ENCODE data around the gene GRK6.

Gene GRK6

GRCh38 chr5:177426566-177427210, at the start of gene GRK6:
TSS of gene GRK6 (plus strand) at chr5:177426676. CDS start at chr5:177426846, 170 bp downstream.
- peak; percentile 51 to 61 for DNase-seq (ENCODE audit: low read depth in 1 of 2, low spot score in 1 of 2)
- no peak for TF ChIP-seq JUND (IDR thresholded peaks at IDR 0.05; ENCODE audit: low read depth)
- in situ Hi-C loops (cut with HindIII; ENCODE audit: low pct_unique_long_range_greater_than_20kb, low sequenced_read_pairs), result no loop called here

DNA sequence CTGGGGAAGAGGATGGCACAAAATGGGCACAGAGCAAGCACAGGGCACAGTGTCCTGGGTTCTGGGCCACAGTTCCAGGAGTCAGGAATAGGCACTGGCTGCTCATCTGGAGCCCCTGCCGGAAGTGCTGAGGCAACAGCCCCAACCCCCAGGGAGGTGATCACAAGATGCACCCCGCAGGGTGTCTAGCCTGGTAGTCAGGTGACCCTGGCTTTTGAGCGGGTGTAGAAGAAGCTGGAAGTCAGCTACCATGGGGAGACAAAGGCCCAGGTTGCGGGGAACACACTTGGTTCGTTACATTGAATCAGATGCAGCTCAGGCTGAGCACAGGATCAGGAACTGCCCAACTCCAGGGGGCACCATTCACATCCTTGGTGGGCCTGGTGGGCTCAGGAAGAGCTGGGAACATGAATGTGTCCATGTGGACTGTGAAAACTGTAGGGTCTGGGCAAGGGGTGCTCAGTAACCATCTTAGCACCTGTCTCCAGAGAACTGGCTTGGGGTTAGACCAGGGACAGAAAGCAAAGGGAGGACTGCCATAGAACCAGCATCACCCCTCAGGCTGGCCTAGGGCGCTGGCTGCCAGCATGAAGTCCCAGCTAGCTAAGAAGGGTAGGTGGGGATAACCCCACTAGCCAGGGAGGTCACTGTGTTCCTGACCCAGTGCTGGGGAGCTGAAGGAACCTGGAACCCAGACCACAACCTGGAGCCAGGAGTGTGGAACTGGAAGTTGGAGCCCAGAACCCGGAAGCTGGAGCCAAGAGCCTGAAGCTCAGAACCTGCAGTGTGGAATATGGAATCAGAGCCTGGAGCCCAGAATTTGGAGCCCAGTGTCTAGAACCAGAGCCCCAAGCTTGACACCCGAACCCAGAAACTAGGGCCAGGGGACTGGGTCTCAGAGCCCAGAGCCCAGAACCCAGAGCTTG, 48.4 kb upstream of the GRK6 start:
- no peak for TF ChIP-seq JUND (IDR thresholded peaks at IDR 0.05; ENCODE audit: low read depth)
- in situ Hi-C loops (cut with HindIII; ENCODE audit: low pct_unique_long_range_greater_than_20kb, low sequenced_read_pairs), result no loop called here

GRCh38 chr5:177378884-177379883, 47.3 kb upstream of the GRK6 start:
- in situ Hi-C loops (cut with HindIII; ENCODE audit: low pct_unique_long_range_greater_than_20kb, low sequenced_read_pairs), result no loop called here
- DNase-seq (ENCODE audit: low read depth in 1 of 2, low spot score in 1 of 2), result peak in 1 of 2 experiments; percentile 42

More for the DNA sequence above, 48.4 kb upstream of the GRK6 start:
- no peak for DNase-seq (ENCODE audit: low read depth in 1 of 2, low spot score in 1 of 2)

DNA sequence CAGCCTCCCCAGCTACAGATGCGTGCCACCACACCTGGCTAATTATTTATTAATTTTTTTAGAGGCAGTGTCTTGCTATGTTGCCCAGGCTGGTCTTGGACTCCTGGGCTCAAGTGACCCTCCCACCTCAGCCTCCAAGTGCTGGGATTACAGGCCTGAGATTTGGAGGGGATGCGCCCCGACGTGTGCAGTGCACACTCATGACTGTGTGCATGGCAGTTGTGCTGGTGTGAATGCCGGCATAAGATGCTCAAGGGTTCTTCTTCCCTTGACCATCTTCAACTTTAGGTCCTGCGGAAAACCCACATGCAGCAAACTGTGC, 45.7 kb upstream of the GRK6 start:
- no peak for TF ChIP-seq JUND (IDR thresholded peaks at IDR 0.05; ENCODE audit: low read depth)
- DNase-seq (ENCODE audit: low read depth in 1 of 2, low spot score in 1 of 2), result no peak
- in situ Hi-C loops (cut with HindIII; ENCODE audit: low pct_unique_long_range_greater_than_20kb, low sequenced_read_pairs), result no loop called here

More at GRCh38 chr5:177378884-177379883, 47.3 kb upstream of the GRK6 start:
- no peak for TF ChIP-seq JUND (IDR thresholded peaks at IDR 0.05; ENCODE audit: low read depth)

DNA sequence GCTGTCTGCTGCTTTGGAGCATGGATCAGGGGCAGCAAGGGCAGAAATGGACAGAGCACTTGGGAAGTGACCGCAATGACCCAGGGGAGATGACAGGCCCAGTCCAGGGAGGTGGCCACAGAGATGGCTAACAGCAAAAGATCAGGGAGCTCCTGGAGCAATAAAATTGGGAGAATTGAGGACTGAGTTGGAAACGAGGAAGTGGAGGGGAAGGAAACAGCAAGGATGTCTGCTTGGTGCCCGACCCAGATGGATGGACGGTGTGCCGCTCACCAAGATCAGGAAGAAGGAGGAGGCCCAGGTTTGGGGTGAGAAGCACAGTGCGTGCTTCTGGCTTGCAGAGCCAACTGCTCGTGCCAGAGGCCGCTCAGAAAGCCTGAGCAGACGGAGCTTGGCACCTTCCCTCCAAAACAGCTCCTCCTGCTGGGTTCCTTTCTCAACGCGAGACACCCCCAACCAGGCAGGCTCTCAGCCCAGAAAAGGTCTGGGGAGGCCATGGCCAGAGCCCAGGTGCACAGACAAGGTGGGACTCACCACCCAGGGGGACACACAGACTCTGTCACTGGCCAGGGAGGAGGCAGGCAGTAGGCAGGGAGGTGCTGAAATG, 44.0 kb upstream of the GRK6 start:
- TF ChIP-seq JUND (IDR thresholded peaks at IDR 0.05; ENCODE audit: low read depth), result no peak
- in situ Hi-C loops (cut with HindIII; ENCODE audit: low pct_unique_long_range_greater_than_20kb, low sequenced_read_pairs), result no loop called here
- peak in 1 of 2 experiments; percentile 68 for DNase-seq (ENCODE audit: low read depth in 1 of 2, low spot score in 1 of 2)

DNA sequence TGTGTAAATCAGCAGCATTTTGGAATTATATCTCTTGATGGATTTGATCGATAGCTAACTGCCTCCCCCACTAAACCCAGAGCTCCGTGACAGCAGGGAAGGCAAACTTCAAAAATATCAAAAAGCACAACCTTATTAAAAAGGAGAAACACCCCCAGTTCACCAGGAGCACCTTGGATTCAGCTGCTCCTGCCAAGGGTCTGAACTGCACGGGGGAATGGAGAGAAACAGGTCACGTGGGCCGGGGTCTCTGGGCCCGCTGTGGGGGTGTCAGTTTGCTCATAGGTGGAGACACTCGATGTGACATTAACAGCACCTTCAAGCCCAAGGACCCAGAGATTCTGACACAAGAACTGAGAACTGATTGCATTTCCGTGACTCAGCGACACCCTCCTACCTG, 43.3 kb upstream of the GRK6 start:
- in situ Hi-C loops (cut with HindIII; ENCODE audit: low pct_unique_long_range_greater_than_20kb, low sequenced_read_pairs), result no loop called here
- no peak for TF ChIP-seq JUND (IDR thresholded peaks at IDR 0.05; ENCODE audit: low read depth)
- no peak for DNase-seq (ENCODE audit: low read depth in 1 of 2, low spot score in 1 of 2)

DNA sequence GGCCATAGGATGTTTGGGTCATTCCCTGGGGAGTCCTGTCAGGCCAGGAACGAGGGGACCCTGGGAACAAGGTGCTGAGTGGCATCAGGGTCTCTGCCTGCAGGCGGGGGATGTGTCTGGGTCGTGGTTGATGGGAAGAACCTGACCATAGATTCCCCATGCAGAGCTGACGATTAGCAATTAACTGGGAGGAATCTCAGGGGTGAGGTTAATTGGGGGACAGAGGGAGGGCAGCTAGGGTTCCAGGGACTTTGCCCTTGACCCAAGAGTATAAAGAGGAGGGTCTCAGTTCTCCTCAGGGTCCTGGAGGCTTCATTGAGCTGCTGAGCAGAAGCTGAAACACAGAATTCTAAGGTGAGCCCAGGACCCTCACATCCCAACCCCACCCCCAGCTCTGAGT, 42.3 kb upstream of the GRK6 start, which contains the start of gene SLC34A1:
Gene SLC34A1, plus strand, starts transcription at position 301 of the 400 bp plus-strand sequence. CDS start 1,308 bp downstream, outside the sequence.
- DNase-seq (ENCODE audit: low read depth in 1 of 2, low spot score in 1 of 2), result no peak
- in situ Hi-C loops (cut with HindIII; ENCODE audit: low pct_unique_long_range_greater_than_20kb, low sequenced_read_pairs), result no loop called here
- TF ChIP-seq JUND (IDR thresholded peaks at IDR 0.05; ENCODE audit: low read depth), result no peak

- TF ChIP-seq JUND (IDR thresholded peaks at IDR 0.05; ENCODE audit: low read depth), result no peak
- in situ Hi-C loops (cut with HindIII; ENCODE audit: low pct_unique_long_range_greater_than_20kb, low sequenced_read_pairs), result no loop called here
- no peak for DNase-seq (ENCODE audit: low read depth in 1 of 2, low spot score in 1 of 2)
Measured at GRCh38 chr5:177385720-177386119, 40.8 kb upstream of the GRK6 start.

GRCh38 chr5:177386542-177386941, 39.9 kb upstream of the GRK6 start:
- TF ChIP-seq JUND (IDR thresholded peaks at IDR 0.05; ENCODE audit: low read depth), result no peak
- no peak for DNase-seq (ENCODE audit: low read depth in 1 of 2, low spot score in 1 of 2)
- in situ Hi-C loops (cut with HindIII; ENCODE audit: low pct_unique_long_range_greater_than_20kb, low sequenced_read_pairs), result no loop called here

GRCh38 chr5:177387405-177387804, 39.1 kb upstream of the GRK6 start:
- no peak for TF ChIP-seq JUND (IDR thresholded peaks at IDR 0.05; ENCODE audit: low read depth)
- in situ Hi-C loops (cut with HindIII; ENCODE audit: low pct_unique_long_range_greater_than_20kb, low sequenced_read_pairs), result no loop called here
- DNase-seq (ENCODE audit: low read depth in 1 of 2, low spot score in 1 of 2), result no peak

GRCh38 chr5:177388521-177389052, 37.9 kb upstream of the GRK6 start:
- DNase-seq (ENCODE audit: low read depth in 1 of 2, low spot score in 1 of 2), result no peak
- in situ Hi-C loops (cut with HindIII; ENCODE audit: low pct_unique_long_range_greater_than_20kb, low sequenced_read_pairs), result no loop called here

More at GRCh38 chr5:177388521-177389052, 37.9 kb upstream of the GRK6 start:
- no peak for TF ChIP-seq JUND (IDR thresholded peaks at IDR 0.05; ENCODE audit: low read depth)
